A549 (cell line): ENCODE data around the gene ENTHD1.

Experiments
- BHLHE40 ChIP-seq: IDR thresholded peaks from 2 replicates; pipeline ENCODE4 v1.6.1; 2012; ENCODE audit warnings: low read depth, low read length, inconsistent platforms
- CTCF ChIP-seq: fragments of >200 bp; sonication (Bioruptor Twin); formaldehyde crosslinking; IDR thresholded peaks from 3 replicates; pipeline ENCODE4 v1.5.1; 2016
- E2F6 ChIP-seq: IDR thresholded peaks from 2 replicates; pipeline ENCODE4 v1.6.1; 2012; ENCODE audit warnings: low read depth, borderline replicate concordance
- EP300 ChIP-seq, 2 experiments: fragments of >200 bp; sonication (Bioruptor Twin); formaldehyde crosslinking; IDR thresholded peaks; 2 replicates in 1 of 2; 3 replicates in 1 of 2; pipeline ENCODE4 v1.6.1; 2016 to 2017
- FOSL2 ChIP-seq, 2 experiments: fragments of 450-650 bp in 1 of 2; fragments of >200 bp in 1 of 2; sonication (Bioruptor Twin) in 1 of 2; formaldehyde crosslinking; IDR thresholded peaks; 2 replicates each; pipeline versions ENCODE4 v1.5.0 to v1.6.1; 2016 to 2020; ENCODE audit warnings: mild to moderate bottlenecking in 1 of 2, moderate library complexity in 1 of 2
- HDAC2 ChIP-seq: fragments of 200-600 bp; sonication (generic); IDR thresholded peaks from 2 replicates; pipeline ENCODE4 v1.6.1; 2016
- HOXB13 ChIP-seq: fragments of 250-450 bp; sonication (Bioruptor Pico); IDR thresholded peaks from 2 replicates; pipeline ENCODE4 v1.5.0; 2020; ENCODE audit warnings: low read depth, mild to moderate bottlenecking, moderate library complexity
- JUN ChIP-seq, 2 experiments: fragments of >200 bp; sonication (Bioruptor Twin); formaldehyde crosslinking; IDR thresholded peaks; 2 replicates in 1 of 2; 3 replicates in 1 of 2; pipeline ENCODE4 v1.6.1; 2016 to 2017
- KDM1A ChIP-seq: fragments of 200-600 bp; sonication (generic); IDR thresholded peaks from 2 replicates; pipeline ENCODE4 v1.6.1; 2016; ENCODE audit warnings: low read depth, mild to moderate bottlenecking
- MYC ChIP-seq: IDR thresholded peaks from 2 replicates; pipeline ENCODE4 v1.6.1; 2012; ENCODE audit warnings: mild to moderate bottlenecking, inconsistent platforms, low read length, improper control_type of control experiment, borderline replicate concordance
- POLR2A ChIP-seq: IDR thresholded peaks from 2 replicates; pipeline ENCODE4 v1.6.1; 2012; ENCODE audit warnings: mild to moderate bottlenecking, low read length
- REST ChIP-seq: fragments of 200-600 bp; sonication (generic); IDR thresholded peaks from 2 replicates; pipeline ENCODE4 v1.6.1; 2016; ENCODE audit warnings: antibody characterized with exemption, mild to moderate bottlenecking, moderate library complexity
- SMC3 ChIP-seq: fragments of >200 bp; sonication (Bioruptor Twin); formaldehyde crosslinking; IDR thresholded peaks from 3 replicates; pipeline ENCODE4 v1.6.1; 2018; ENCODE audit warnings: inconsistent platforms
- TP53 ChIP-seq: fragments of 250-450 bp; sonication (Bioruptor Pico); IDR thresholded peaks from 2 replicates; pipeline ENCODE4 v1.5.0; 2021; ENCODE audit warnings: mild to moderate bottlenecking, moderate library complexity

- TF ChIP-seq REST = no peak
- TF ChIP-seq FOSL2 (IDR thresholded peaks at IDR 0.05) = no peak
- no peak for TF ChIP-seq FOSL2 (CRISPR knock-in tag; IDR thresholded peaks at IDR 0.05)
- TF ChIP-seq BHLHE40 = no peak
- no peak for TF ChIP-seq CTCF
- TF ChIP-seq EP300 (IDR thresholded peaks at IDR 0.05) = no peak
- no peak for TF ChIP-seq E2F6
- TF ChIP-seq TP53 (CRISPR knock-in tag) = no peak
- TF ChIP-seq HDAC2 = no peak
- no peak for TF ChIP-seq KDM1A
- no peak for TF ChIP-seq SMC3
- TF ChIP-seq POLR2A = no peak
- TF ChIP-seq MYC = no peak
- TF ChIP-seq JUN (IDR thresholded peaks at IDR 0.05) = no peak
- no peak for TF ChIP-seq HOXB13 (CRISPR knock-in tag)
These were observed 34.0 kb upstream of the ENTHD1 start for GRCh38 chr22:39927544-39927943.
